Measurements from ENCODE around the gene EYA3.
A peak's percentile ranks its signal among the peaks of the same experiment; 100 is the strongest.

The EYA3 gene

GRCh38 chr1:27967106-27967883, 121.1 kb downstream of the EYA3 start:
- peaks cover 41% of the 10 kb centered on the region for H3K36me3 ChIP-seq (ENCODE audit: control insufficient read depth, insufficient read depth, low read length)
- H3K4me1 ChIP-seq (ENCODE audit: control insufficient read depth, insufficient read depth, low read length), result no peaks in the 10 kb centered on the region
- H3K27me3 ChIP-seq (ENCODE audit: control insufficient read depth, insufficient read depth, low read length), result no peaks in the 10 kb centered on the region
- H3K9me3 ChIP-seq (ENCODE audit: control insufficient read depth, insufficient read depth, low read length), result no peaks in the 10 kb centered on the region
- no peak overlapping the region for H3K27ac ChIP-seq (ENCODE audit: low read depth, low read length)
- H3K4me3 ChIP-seq (ENCODE audit: low read depth, low read length), result no peak overlapping the region
- no peak overlapping the region for H3K9ac ChIP-seq (ENCODE audit: low read depth, low read length)

- Histone ChIP-seq H3K4me3 (ENCODE audit: low read depth, low read length) (no peak overlapping the region), H3K9me3 (ENCODE audit: control insufficient read depth, insufficient read depth, low read length) (no peaks in the 10 kb centered on the region), H3K36me3 (ENCODE audit: control insufficient read depth, insufficient read depth, low read length) (peaks cover 37% of the 10 kb centered on the region), H3K27ac (ENCODE audit: low read depth, low read length) (no peak overlapping the region), H3K9ac (ENCODE audit: low read depth, low read length) (no peak overlapping the region), H3K27me3 (ENCODE audit: control insufficient read depth, insufficient read depth, low read length) (no peaks in the 10 kb centered on the region), H3K4me1 (ENCODE audit: control insufficient read depth, insufficient read depth, low read length) (0 out of 2 replicates have a peak, but pooled peaks cover under 1% of the 10 kb centered on the region)
Observed at GRCh38 chr1:27966402-27967105, 121.9 kb downstream of the EYA3 start.

- Histone ChIP-seq H3K4me1 (ENCODE audit: control insufficient read depth, insufficient read depth, low read length) (peaks cover 12% of the 10 kb centered on the region), H3K4me3 (ENCODE audit: low read depth, low read length) (no peak overlapping the region), H3K27ac (ENCODE audit: low read depth, low read length) (no peak overlapping the region), H3K9ac (ENCODE audit: low read depth, low read length) (no peak overlapping the region), H3K27me3 (ENCODE audit: control insufficient read depth, insufficient read depth, low read length) (no peaks in the 10 kb centered on the region), H3K36me3 (ENCODE audit: control insufficient read depth, insufficient read depth, low read length) (peaks cover 35% of the 10 kb centered on the region), H3K9me3 (ENCODE audit: control insufficient read depth, insufficient read depth, low read length) (no peaks in the 10 kb centered on the region)
Observed at GRCh38 chr1:27963393-27963792, 125.0 kb downstream of the EYA3 start.

GRCh38 chr1:27961646-27962221, 126.7 kb downstream of the EYA3 start:
- Histone ChIP-seq H3K4me3 (ENCODE audit: low read depth, low read length) (no peak overlapping the region), H3K9me3 (ENCODE audit: control insufficient read depth, insufficient read depth, low read length) (no peaks in the 10 kb centered on the region), H3K9ac (ENCODE audit: low read depth, low read length) (no peak overlapping the region), H3K27me3 (ENCODE audit: control insufficient read depth, insufficient read depth, low read length) (no peaks in the 10 kb centered on the region), H3K36me3 (ENCODE audit: control insufficient read depth, insufficient read depth, low read length) (peaks cover 34% of the 10 kb centered on the region), H3K4me1 (ENCODE audit: control insufficient read depth, insufficient read depth, low read length) (peaks cover 12% of the 10 kb centered on the region), H3K27ac (ENCODE audit: low read depth, low read length) (no peak overlapping the region)

- Histone ChIP-seq H3K9me3 (ENCODE audit: control insufficient read depth, insufficient read depth, low read length) (no peaks in the 10 kb centered on the region), H3K36me3 (ENCODE audit: control insufficient read depth, insufficient read depth, low read length) (peaks cover 39% of the 10 kb centered on the region), H3K4me3 (ENCODE audit: low read depth, low read length) (peak overlapping the region; percentile 81), H3K27ac (ENCODE audit: low read depth, low read length) (no peak overlapping the region), H3K4me1 (ENCODE audit: control insufficient read depth, insufficient read depth, low read length) (peaks cover 12% of the 10 kb centered on the region), H3K27me3 (ENCODE audit: control insufficient read depth, insufficient read depth, low read length) (no peaks in the 10 kb centered on the region), H3K9ac (ENCODE audit: low read depth, low read length) (no peak overlapping the region)
Observed at GRCh38 chr1:27960762-27961645, 127.4 kb downstream of the EYA3 start.

- peak within 1 kb of the TSS; percentile 81 for H3K4me3 ChIP-seq (ENCODE audit: low read depth, low read length)
- H3K9ac ChIP-seq (ENCODE audit: low read depth, low read length), result peak within 1 kb of the TSS; percentile 87
- peaks cover 12% of the 10 kb centered on the region for H3K4me1 ChIP-seq (ENCODE audit: control insufficient read depth, insufficient read depth, low read length)
- H3K27me3 ChIP-seq (ENCODE audit: control insufficient read depth, insufficient read depth, low read length), result no peaks in the 10 kb centered on the region
- H3K9me3 ChIP-seq (ENCODE audit: control insufficient read depth, insufficient read depth, low read length), result no peaks in the 10 kb centered on the region
- peak within 1 kb of the TSS; percentile 97 for H3K27ac ChIP-seq (ENCODE audit: low read depth, low read length)
- H3K36me3 ChIP-seq (ENCODE audit: control insufficient read depth, insufficient read depth, low read length), result peaks cover 46% of the 10 kb centered on the region
Observed at GRCh38 chr1:27959792-27960603, 128.4 kb downstream of the EYA3 start, which contains the start of gene XKR8. Gene XKR8, plus strand, starts transcription at chr1:27959973. Its CDS starts 97 bp downstream, at chr1:27960070.

- Histone ChIP-seq H3K9ac (ENCODE audit: low read depth, low read length) (no peak overlapping the region), H3K9me3 (ENCODE audit: control insufficient read depth, insufficient read depth, low read length) (no peaks in the 10 kb centered on the region), H3K27ac (ENCODE audit: low read depth, low read length) (no peak overlapping the region), H3K36me3 (ENCODE audit: control insufficient read depth, insufficient read depth, low read length) (peaks cover 49% of the 10 kb centered on the region), H3K4me1 (ENCODE audit: control insufficient read depth, insufficient read depth, low read length) (peaks cover 12% of the 10 kb centered on the region), H3K27me3 (ENCODE audit: control insufficient read depth, insufficient read depth, low read length) (no peaks in the 10 kb centered on the region), H3K4me3 (ENCODE audit: low read depth, low read length) (no peak overlapping the region)
Observed at GRCh38 chr1:27958513-27958912, 129.9 kb downstream of the EYA3 start.

GRCh38 chr1:27957655-27958054, 130.8 kb downstream of the EYA3 start:
- Histone ChIP-seq H3K36me3 (ENCODE audit: control insufficient read depth, insufficient read depth, low read length) (peaks cover 57% of the 10 kb centered on the region), H3K4me1 (ENCODE audit: control insufficient read depth, insufficient read depth, low read length) (peaks cover 12% of the 10 kb centered on the region), H3K27me3 (ENCODE audit: control insufficient read depth, insufficient read depth, low read length) (no peaks in the 10 kb centered on the region), H3K4me3 (ENCODE audit: low read depth, low read length) (no peak overlapping the region), H3K9ac (ENCODE audit: low read depth, low read length) (no peak overlapping the region), H3K27ac (ENCODE audit: low read depth, low read length) (no peak overlapping the region), H3K9me3 (ENCODE audit: control insufficient read depth, insufficient read depth, low read length) (no peaks in the 10 kb centered on the region)

- H3K27me3 ChIP-seq (ENCODE audit: control insufficient read depth, insufficient read depth, low read length), result no peaks in the 10 kb centered on the region
- H3K9ac ChIP-seq (ENCODE audit: low read depth, low read length), result no peak overlapping the region
- no peak overlapping the region for H3K4me3 ChIP-seq (ENCODE audit: low read depth, low read length)
- no peaks in the 10 kb centered on the region for H3K9me3 ChIP-seq (ENCODE audit: control insufficient read depth, insufficient read depth, low read length)
- H3K27ac ChIP-seq (ENCODE audit: low read depth, low read length), result no peak overlapping the region
- peaks cover 12% of the 10 kb centered on the region for H3K4me1 ChIP-seq (ENCODE audit: control insufficient read depth, insufficient read depth, low read length)
- peaks cover 64% of the 10 kb centered on the region for H3K36me3 ChIP-seq (ENCODE audit: control insufficient read depth, insufficient read depth, low read length)
Observed at GRCh38 chr1:27956761-27957160, 131.6 kb downstream of the EYA3 start.

- Histone ChIP-seq H3K9me3 (ENCODE audit: control insufficient read depth, insufficient read depth, low read length) (no peaks in the 10 kb centered on the region), H3K36me3 (ENCODE audit: control insufficient read depth, insufficient read depth, low read length) (peaks cover 76% of the 10 kb centered on the region), H3K4me1 (ENCODE audit: control insufficient read depth, insufficient read depth, low read length) (no peaks in the 10 kb centered on the region), H3K27me3 (ENCODE audit: control insufficient read depth, insufficient read depth, low read length) (no peaks in the 10 kb centered on the region), H3K4me3 (ENCODE audit: low read depth, low read length) (no peak overlapping the region), H3K9ac (ENCODE audit: low read depth, low read length) (no peak overlapping the region), H3K27ac (ENCODE audit: low read depth, low read length) (no peak overlapping the region)
Observed at GRCh38 chr1:27955076-27955475, 133.3 kb downstream of the EYA3 start.

Data from HUES48 (cell line).